ENCODE results near the gene RLF. TPM values are rescaled to one million over a fixed set of nuclear protein-coding genes. Genes with fewer than 3 reads are reported as not detected.

The RLF gene, protein sequence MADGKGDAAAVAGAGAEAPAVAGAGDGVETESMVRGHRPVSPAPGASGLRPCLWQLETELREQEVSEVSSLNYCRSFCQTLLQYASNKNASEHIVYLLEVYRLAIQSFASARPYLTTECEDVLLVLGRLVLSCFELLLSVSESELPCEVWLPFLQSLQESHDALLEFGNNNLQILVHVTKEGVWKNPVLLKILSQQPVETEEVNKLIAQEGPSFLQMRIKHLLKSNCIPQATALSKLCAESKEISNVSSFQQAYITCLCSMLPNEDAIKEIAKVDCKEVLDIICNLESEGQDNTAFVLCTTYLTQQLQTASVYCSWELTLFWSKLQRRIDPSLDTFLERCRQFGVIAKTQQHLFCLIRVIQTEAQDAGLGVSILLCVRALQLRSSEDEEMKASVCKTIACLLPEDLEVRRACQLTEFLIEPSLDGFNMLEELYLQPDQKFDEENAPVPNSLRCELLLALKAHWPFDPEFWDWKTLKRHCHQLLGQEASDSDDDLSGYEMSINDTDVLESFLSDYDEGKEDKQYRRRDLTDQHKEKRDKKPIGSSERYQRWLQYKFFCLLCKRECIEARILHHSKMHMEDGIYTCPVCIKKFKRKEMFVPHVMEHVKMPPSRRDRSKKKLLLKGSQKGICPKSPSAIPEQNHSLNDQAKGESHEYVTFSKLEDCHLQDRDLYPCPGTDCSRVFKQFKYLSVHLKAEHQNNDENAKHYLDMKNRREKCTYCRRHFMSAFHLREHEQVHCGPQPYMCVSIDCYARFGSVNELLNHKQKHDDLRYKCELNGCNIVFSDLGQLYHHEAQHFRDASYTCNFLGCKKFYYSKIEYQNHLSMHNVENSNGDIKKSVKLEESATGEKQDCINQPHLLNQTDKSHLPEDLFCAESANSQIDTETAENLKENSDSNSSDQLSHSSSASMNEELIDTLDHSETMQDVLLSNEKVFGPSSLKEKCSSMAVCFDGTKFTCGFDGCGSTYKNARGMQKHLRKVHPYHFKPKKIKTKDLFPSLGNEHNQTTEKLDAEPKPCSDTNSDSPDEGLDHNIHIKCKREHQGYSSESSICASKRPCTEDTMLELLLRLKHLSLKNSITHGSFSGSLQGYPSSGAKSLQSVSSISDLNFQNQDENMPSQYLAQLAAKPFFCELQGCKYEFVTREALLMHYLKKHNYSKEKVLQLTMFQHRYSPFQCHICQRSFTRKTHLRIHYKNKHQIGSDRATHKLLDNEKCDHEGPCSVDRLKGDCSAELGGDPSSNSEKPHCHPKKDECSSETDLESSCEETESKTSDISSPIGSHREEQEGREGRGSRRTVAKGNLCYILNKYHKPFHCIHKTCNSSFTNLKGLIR (N-terminal part only)
- 25.3 and 85.9 TPM in 2 replicates for total RNA-seq (2011; cell fraction: chromatin; rRNA removed; ENCODE audit: low replicate concordance)
- total RNA-seq (2011; cell fraction: nucleolus; rRNA removed): 15.0 and 23.9 TPM in 2 replicates
- total RNA-seq (2011; cell fraction: nucleoplasm; rRNA removed): 31.8 and 32.3 TPM in 2 replicates
- total RNA-seq (2014; rRNA removed): 16.8 and 18.8 TPM in 2 replicates
- total RNA-seq (2014; rRNA removed; fragmentation: Illumina TruSeq; extraction: Trizol): 35.0 and 37.5 TPM in 2 replicates
- 31.6 and 33.0 TPM in 2 replicates for total RNA-seq (2015; rRNA removed; fragmentation: Illumina TruSeq; extraction: Trizol)
- 21.2 and 22.1 TPM in 2 replicates for total RNA-seq (2021)
- polyA plus RNA-seq (2011; rRNA removed): 27.9 and 30.2 TPM in 2 replicates
- 4.4 and 11.8 TPM in 2 replicates for polyA plus RNA-seq (2011; cell fraction: cytosol; rRNA removed)
- polyA plus RNA-seq (2011; cell fraction: nucleus; rRNA removed): 12.8 and 23.6 TPM in 2 replicates
- 13.4 and 15.1 TPM in 2 replicates for polyA plus RNA-seq (2012)
- 17.7 and 21.8 TPM in 2 replicates for polyA plus RNA-seq (2014; fragmentation: Illumina TruSeq; extraction: Trizol)
- polyA plus RNA-seq (2014; fragmentation: Nextera tagmentation; extraction: Ambion mirVana): 1 to 10 TPM; 3.6 to 5.6 TPM
- 11.2 and 11.5 TPM in 2 replicates for polyA plus RNA-seq (2014; rRNA removed)
- polyA minus RNA-seq (2011; rRNA and poly(A)+ RNA removed): 66.1 and 103 TPM in 2 replicates
- 27.9 and 28.1 TPM in 2 replicates for polyA minus RNA-seq (2011; cell fraction: cytosol; rRNA and poly(A)+ RNA removed)
- polyA minus RNA-seq (2011; cell fraction: nucleus; rRNA and poly(A)+ RNA removed): 14.7 and 38.4 TPM in 2 replicates
- percentile 91 among the genes with signal in this experiment for Bru-seq, nascent RNA
- BruChase-seq, experiment 1, labeled RNA remaining after a 2-hour chase: percentile 92 among the genes with signal in this experiment
- percentile 92 among the genes with signal in this experiment for BruChase-seq, experiment 2, labeled RNA remaining after a 6-hour chase
- long read RNA-seq, experiment 1, full-length matches to known transcripts: 50 of 78 reads
- long read RNA-seq, experiment 1, partial matches to known transcripts: 3 of 78 reads
- long read RNA-seq, experiment 1, other reads (novel, unspliced or antisense): 25 of 78 reads
- long read RNA-seq, experiment 2, full-length matches to known transcripts: 5 of 20 reads
- long read RNA-seq, experiment 2, partial matches to known transcripts: 0 of 20 reads
- long read RNA-seq, experiment 2, other reads (novel, unspliced or antisense): 15 of 20 reads
- long read RNA-seq, experiment 3, full-length matches to known transcripts: 31 of 38 reads
- long read RNA-seq, experiment 3, partial matches to known transcripts: 0 of 38 reads
- long read RNA-seq, experiment 3, other reads (novel, unspliced or antisense): 7 of 38 reads

GRCh38 chr1:40161125-40161887 is at the start of gene RLF:
Gene RLF (plus strand): TSS chr1:40161387. CDS start chr1:40161400, 13 bp downstream.
- peaks cover 42% of the 10 kb centered on the region for H4K20me1 ChIP-seq (replicated peaks; ENCODE audit: control insufficient read depth, insufficient read depth, low read length)
- in situ Hi-C loops (cut with MboI): no loop called here
- peak within 1 kb of the TSS; percentile 94 for H3K4me3 ChIP-seq
- ChIA-PET CTCF (ENCODE audit: low intra/inter-chr PET ratio) (no interaction called here), POLR2A (interaction anchor here (0.7 to 3.3 kb wide), 9 partner anchors 8 to 157 kb away, joined by 3 to 20 read pairs (median 4); no protein-coding TSS in a partner anchor)
- intact Hi-C loops (cut with micrococcal nuclease): no loop called here
- H3K27ac ChIP-seq (ENCODE audit: extremely low read depth, low read depth, low read length): peak within 1 kb of the TSS; percentile 89
- TSS peak; percentile 50 for BruUV-seq (replicated peaks)
- peak; percentile 81 for FAIRE-seq
- no peaks in the 10 kb centered on the region for H3K9me1 ChIP-seq (ENCODE audit: control insufficient read depth, insufficient read depth, low read length)
- H3K79me2 ChIP-seq (ENCODE audit: control insufficient read depth, insufficient read depth, low read length): peaks cover 58% of the 10 kb centered on the region
- no peaks in the 10 kb centered on the region for H3K9me3 ChIP-seq (replicated peaks; ENCODE audit: control insufficient read depth, insufficient read depth, low read depth, low read length)
- peak within 1 kb of the TSS; percentile 99 for H3K4me2 ChIP-seq (ENCODE audit: insufficient read depth, low read length)
- WGBS (ENCODE audit: insufficient coverage, low coverage, missing lambda C conversion rate): 1% methylated on average over 53 of the region's 62 CpGs
- H3K4me1 ChIP-seq (replicated peaks in 1 of 2; ENCODE audit: control insufficient read depth in 2 of 2, insufficient read depth in 2 of 2, low read length in 2 of 2): peaks cover 4 to 24% of the 10 kb centered on the region in 2 experiments
- peak; percentile 92 for ATAC-seq
- H3K36me3 ChIP-seq (ENCODE audit: control insufficient read depth, insufficient read depth, low read length): peaks cover 5% of the 10 kb centered on the region; the same call in 1 of the 3 replicates
- H3K9ac ChIP-seq (ENCODE audit: insufficient read depth in 1 of 2, low read depth in 2 of 2, low read length in 2 of 2): peak within 1 kb of the TSS; percentile 94 to 98
- peak; percentile 93 to 98 (median 95) for DNase-seq (ENCODE audit: extremely low read depth in 1 of 4, low spot score in 3 of 4)
- H3K27me3 ChIP-seq (ENCODE audit: control insufficient read depth in 2 of 2, insufficient read depth in 2 of 2, low read length in 2 of 2): no peaks in the 10 kb centered on the region
- peak within 1 kb of the TSS; percentile 100 for H2AFZ ChIP-seq (ENCODE audit: low read depth, low read length)
- TF ChIP-seq ELF1 (tag; IDR thresholded peaks at IDR 0.05): 0 out of 2 replicates have a peak, but pooled peaks have one; percentile 27
- TF ChIP-seq, protein P1, sequence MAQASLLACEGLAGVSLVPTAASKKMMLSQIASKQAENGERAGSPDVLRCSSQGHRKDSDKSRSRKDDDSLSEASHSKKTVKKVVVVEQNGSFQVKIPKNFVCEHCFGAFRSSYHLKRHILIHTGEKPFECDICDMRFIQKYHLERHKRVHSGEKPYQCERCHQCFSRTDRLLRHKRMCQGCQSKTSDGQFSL (CRISPR knock-in tag; IDR thresholded peaks at IDR 0.05): 0 out of 2 replicates have a peak, but pooled peaks have one; percentile 40
- TF ChIP-seq, protein P1 (tag; IDR thresholded peaks at IDR 0.05): no peak
- TF ChIP-seq FIP1L1 (IDR thresholded peaks at IDR 0.05; ENCODE audit: low read depth, low read length, poor library complexity, severe bottlenecking): peak; percentile 80
- TF ChIP-seq CEBPB (tag; IDR thresholded peaks at IDR 0.05): no peak
- peak; percentile 16 to 31; a peak in 1 of 4 replicates for TF ChIP-seq SIX5 (IDR thresholded peaks at IDR 0.05; ENCODE audit: borderline replicate concordance in 1 of 2, insufficient read depth in 1 of 2, low read depth in 1 of 2, low read length in 2 of 2)
- no peak for TF ChIP-seq BDP1 (IDR thresholded peaks at IDR 0.05; ENCODE audit: insufficient read depth, insufficient read length)
- TF ChIP-seq NONO (IDR thresholded peaks at IDR 0.05; ENCODE audit: low read depth in 2 of 2, low read length in 1 of 2): peak in 1 of 2 experiments; percentile 52; a peak in 1 of 4 replicates
- no peak for TF ChIP-seq ZNF146 (CRISPR knock-in tag; IDR thresholded peaks at IDR 0.05; ENCODE audit: unreplicated experiment)
